Neural progenitor cell (in vitro differentiated cells): ENCODE data around the gene MYLK4.

Experiments
- CTCF ChIP-seq: fragments of 200-600 bp; sonication (generic); IDR thresholded peaks from 2 replicates; pipeline ENCODE4 v1.5.1; 2017; ENCODE audit warnings: antibody characterized with exemption, mild to moderate bottlenecking
- EZH2 ChIP-seq: fragments of 200-600 bp; sonication (generic); IDR thresholded peaks from 2 replicates; pipeline ENCODE4 v1.6.1; 2017; ENCODE audit warnings: antibody characterized with exemption, mild to moderate bottlenecking, moderate library complexity
- EZH2phosphoT487 ChIP-seq: fragments of 200-600 bp; sonication (generic); IDR thresholded peaks from 2 replicates; pipeline ENCODE4 v1.6.1; 2017; ENCODE audit warnings: antibody characterized with exemption

GRCh38 chr6:2770171-2770570 lies 19.4 kb upstream of the MYLK4 start:
- TF ChIP-seq CTCF (no peak), EZH2 (no peak), EZH2phosphoT487 (no peak)
